DOHH2 (cell line): ENCODE data around the gene EPS8L2.
"Not testable (repeated sequence)": the region's sequence is repeated elsewhere in the genome, so short reads cannot be mapped to it uniquely, and the experiment has no call there.

Experiments
- H3F3A ChIP-seq: fragments of 200-600 bp; sonication (generic), shearing (Covaris generic); 2 replicates; pipeline ENCODE4 v1.6.0; 2016; ENCODE audit warnings: antibody characterized with exemption, mild to moderate bottlenecking; ENCODE audit not compliant: control insufficient read depth, insufficient read depth
- H3K27ac ChIP-seq: fragments of 200-600 bp; sonication (generic); 2 replicates; pipeline ENCODE4 v1.5.1; 2014; ENCODE audit warnings: low read depth, mild to moderate bottlenecking, low read length, moderate library complexity
- H3K27me3 ChIP-seq: fragments of 200-600 bp; sonication (generic); 2 replicates; pipeline ENCODE4 v1.6.1; 2014; ENCODE audit warnings: mild to moderate bottlenecking, low read length, mixed read lengths; ENCODE audit not compliant: control insufficient read depth
- H3K36me3 ChIP-seq: fragments of 200-600 bp; sonication (generic); 2 replicates; pipeline ENCODE4 v1.6.1; 2014; ENCODE audit warnings: mild to moderate bottlenecking, low read length, moderate library complexity, mixed read lengths; ENCODE audit not compliant: control insufficient read depth
- H3K4me1 ChIP-seq: fragments of 200-600 bp; sonication (generic); 2 replicates; pipeline ENCODE4 v1.6.1; 2014; ENCODE audit warnings: mild to moderate bottlenecking, low read length, mixed read lengths; ENCODE audit not compliant: control insufficient read depth
- H3K4me2 ChIP-seq: fragments of 200-600 bp; sonication (generic); 2 replicates; pipeline ENCODE4 v1.6.0; 2014; ENCODE audit warnings: mild to moderate bottlenecking, low read length, moderate library complexity
- H3K4me3 ChIP-seq: fragments of 200-600 bp; sonication (generic); 2 replicates; pipeline ENCODE4 v1.5.1; 2014; ENCODE audit warnings: mild to moderate bottlenecking, low read length, mixed read lengths
- H3K79me2 ChIP-seq: fragments of 200-600 bp; sonication (generic); 2 replicates; pipeline ENCODE4 v1.6.1; 2014; ENCODE audit warnings: mild to moderate bottlenecking, low read length, mixed read lengths; ENCODE audit not compliant: control insufficient read depth
- H3K9me2 ChIP-seq: fragments of 200-600 bp; sonication (generic); replicated peaks from 2 replicates; pipeline ENCODE4 v1.6.1; 2014; ENCODE audit warnings: mild to moderate bottlenecking, low read length, mixed read lengths; ENCODE audit not compliant: control insufficient read depth
- H3K9me3 ChIP-seq: fragments of 200-600 bp; sonication (generic); 2 replicates; pipeline ENCODE4 v1.6.1; 2014; ENCODE audit warnings: antibody characterized with exemption, low read length, mixed read lengths; ENCODE audit not compliant: control insufficient read depth, insufficient read depth
- H4K20me1 ChIP-seq: fragments of 200-600 bp; sonication (generic); 2 replicates; pipeline ENCODE4 v1.6.0; 2014; ENCODE audit warnings: low read depth, mild to moderate bottlenecking, antibody characterized with exemption, low read length, moderate library complexity; ENCODE audit not compliant: control insufficient read depth, insufficient read depth
- CTCF ChIP-seq: fragments of 200-600 bp; sonication (generic); IDR thresholded peaks from one replicate; pipeline ENCODE4 v1.5.1; 2014; ENCODE audit warnings: antibody characterized with exemption, mild to moderate bottlenecking, low read depth, low read length; ENCODE audit not compliant: poor library complexity, severe bottlenecking
- EZH2phosphoT487 ChIP-seq: fragments of 200-600 bp; sonication (generic); IDR thresholded peaks from 2 replicates; pipeline ENCODE4 v1.6.1; 2017; ENCODE audit warnings: borderline replicate concordance, mild to moderate bottlenecking, antibody characterized with exemption, low read length, moderate library complexity, mixed read lengths

Gene EPS8L2

GRCh38 chr11:737366-737765 lies 31.3 kb downstream of the EPS8L2 start:
- no peaks in the 10 kb centered on the region for H3K4me1 ChIP-seq
- peaks cover 13% of the 10 kb centered on the region for H3K27me3 ChIP-seq
- no peaks in the 10 kb centered on the region for H3K9me2 ChIP-seq
- H4K20me1 ChIP-seq: no peaks in the 10 kb centered on the region
- no peaks in the 10 kb centered on the region for H3K9me3 ChIP-seq
- no peaks in the 10 kb centered on the region for H3K36me3 ChIP-seq
- H3F3A ChIP-seq: no peaks in the 10 kb centered on the region
- H3K4me3 ChIP-seq: no peak overlapping the region
- H3K4me2 ChIP-seq: no peak overlapping the region
- TF ChIP-seq EZH2phosphoT487: no peak
- no peak for TF ChIP-seq CTCF
- no peak overlapping the region for H3K27ac ChIP-seq
- no peaks in the 10 kb centered on the region for H3K79me2 ChIP-seq

DNA sequence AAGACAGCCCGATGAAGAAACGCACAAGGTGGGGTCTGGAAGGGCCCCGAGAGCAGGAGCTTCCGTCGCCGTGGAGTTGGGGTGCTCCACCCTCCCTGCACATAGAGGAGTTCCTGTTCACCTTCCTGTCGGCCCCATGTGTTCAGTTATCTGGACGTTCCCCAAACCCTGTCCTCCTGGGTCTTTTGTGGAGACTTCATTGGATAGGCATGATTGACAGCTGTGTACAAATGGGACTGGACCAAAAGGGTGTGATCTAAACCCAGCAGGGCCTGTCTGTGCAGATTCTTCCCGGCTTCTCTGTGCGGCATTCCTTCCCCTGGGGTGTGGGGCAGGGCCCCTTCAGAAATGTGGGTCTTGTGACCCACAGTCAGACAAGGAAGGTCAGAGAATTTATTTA lies 31.9 kb downstream of the EPS8L2 start:
- H3K4me3 ChIP-seq, H3K27ac ChIP-seq, H3K4me1 ChIP-seq, H3K4me2 ChIP-seq, H3F3A ChIP-seq, H3K79me2 ChIP-seq, H3K36me3 ChIP-seq, H4K20me1 ChIP-seq, H3K9me3 ChIP-seq, H3K9me2 ChIP-seq: not testable (repeated sequence)
- H3K27me3 ChIP-seq: peaks cover 13% of the 10 kb centered on the region

- Histone ChIP-seq H3K36me3 (no peaks in the 10 kb centered on the region), H3F3A (peaks cover 4% of the 10 kb centered on the region), H3K4me2 (no peak overlapping the region), H4K20me1 (no peaks in the 10 kb centered on the region), H3K79me2 (no peaks in the 10 kb centered on the region), H3K9me3 (no peaks in the 10 kb centered on the region), H3K27ac (no peak overlapping the region), H3K4me1 (peaks cover 14% of the 10 kb centered on the region), H3K9me2 (no peaks in the 10 kb centered on the region), H3K4me3 (no peak overlapping the region), H3K27me3 (peaks cover 13% of the 10 kb centered on the region)
- TF ChIP-seq CTCF: no peak
- no peak for TF ChIP-seq EZH2phosphoT487
These were observed 36.1 kb downstream of the EPS8L2 start for GRCh38 chr11:742156-742546.

- Histone ChIP-seq H3K27me3 (peaks cover 7% of the 10 kb centered on the region), H3K36me3 (peaks cover 3% of the 10 kb centered on the region; the same call in 1 of the 2 replicates), H3F3A (peaks cover 4% of the 10 kb centered on the region), H3K27ac (no peak overlapping the region), H3K4me2 (no peak overlapping the region), H4K20me1 (no peaks in the 10 kb centered on the region), H3K4me1 (peaks cover 14% of the 10 kb centered on the region), H3K4me3 (no peak overlapping the region), H3K9me3 (no peaks in the 10 kb centered on the region), H3K9me2 (no peaks in the 10 kb centered on the region), H3K79me2 (peaks cover 4% of the 10 kb centered on the region)
- TF ChIP-seq EZH2phosphoT487: no peak
- TF ChIP-seq CTCF: no peak
These were observed 36.7 kb downstream of the EPS8L2 start for GRCh38 chr11:742571-743201.
